ENCODE results near the gene BIRC3.

DNA sequence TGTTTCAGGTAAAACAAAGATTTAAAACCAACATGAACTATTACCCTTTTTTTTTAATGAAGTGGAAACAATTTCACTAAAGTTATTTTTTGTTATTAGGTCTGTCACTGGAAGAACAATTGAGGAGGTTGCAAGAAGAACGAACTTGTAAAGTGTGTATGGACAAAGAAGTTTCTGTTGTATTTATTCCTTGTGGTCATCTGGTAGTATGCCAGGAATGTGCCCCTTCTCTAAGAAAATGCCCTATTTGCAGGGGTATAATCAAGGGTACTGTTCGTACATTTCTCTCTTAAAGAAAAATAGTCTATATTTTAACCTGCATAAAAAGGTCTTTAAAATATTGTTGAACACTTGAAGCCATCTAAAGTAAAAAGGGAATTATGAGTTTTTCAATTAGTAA lies 60.6 kb downstream of the BIRC3 start:
- no peak for TF ChIP-seq POLR2AphosphoS5 (IDR thresholded peaks at IDR 0.05; ENCODE audit: low read depth, low read length)
- TF ChIP-seq TAF1 (IDR thresholded peaks at IDR 0.05; ENCODE audit: low read depth, low read length): no peak
